Mucosa of descending colon (tissue), 3 donors: ENCODE data around the gene PDE9A. TPM values are rescaled to one million over a fixed set of nuclear protein-coding genes. Genes with fewer than 3 reads are reported as not detected.
A peak's percentile ranks its signal among the peaks of the same experiment; 100 is the strongest.

Experiments
- ATAC-seq: fragments of 200-7000 bp; cut with Tn5 transposase; one replicate; pipeline ENCODE4 v1.9.1; 2020; ENCODE audit warnings: mild to moderate bottlenecking, moderate library complexity
- DNase-seq, 3 donors: peaks; one replicate each; pipeline ENCODE4 v3.0.0-alpha.2; 2020
- H3K36me3 ChIP-seq: fragments of 200-600 bp; one replicate; pipeline ENCODE4 v1.8.0; 2021; ENCODE audit warnings: low read depth, mild to moderate bottlenecking
- H3K4me1 ChIP-seq: fragments of 200-600 bp; one replicate; pipeline ENCODE4 v1.8.0; 2021; ENCODE audit warnings: low read depth, mild to moderate bottlenecking
- H3K4me3 ChIP-seq: fragments of 200-600 bp; one replicate; pipeline ENCODE4 v1.8.0; 2021; ENCODE audit warnings: mild to moderate bottlenecking
- H3K9me3 ChIP-seq: fragments of 200-600 bp; one replicate; pipeline ENCODE4 v1.8.0; 2021; ENCODE audit warnings: mild to moderate bottlenecking
- intact Hi-C, 2 donors: fragments of 100-400 bp; cut with DNase I in 1 of 2; cut with micrococcal nuclease in 1 of 2; formaldehyde crosslinking; loops; one replicate each; pipeline versions ENCODE4 v1.11.0 to v1.11.1; 2022; cut with DNase I, micrococcal nuclease
- total RNA-seq, 3 donors: library from RNA; stranded (reverse); fragmentation: NEBNext Ultra II Directional in 2 of 3; extraction: Animal tissue kit (Norgen Biotek cat#: 25700) in 2 of 3; gene quantifications; one replicate each; pipeline versions ENCODE4 v1.2.1 to v1.2.4, GENCODE V29; 2021 to 2023
- TF ChIP-seq, protein P1 (sequence below): fragments of 200-600 bp; IDR thresholded peaks from one replicate; pipeline ENCODE4 v1.8.0; 2022; ENCODE audit warnings: antibody characterized with exemption, mild to moderate bottlenecking
- donor health status: DM: no; HTN: no; CAD: no; lungs with moderate emphysema.
- donor health status: DM: no; HTN: no; CAD: no.
- donor health status: DM: no; HTN: yes; CAD: no.

The PDE9A gene
- total RNA-seq, 3 donors from 2014 or later, result 98.4 to 200 (median 167) TPM

- no peak for ATAC-seq
- Histone ChIP-seq H3K4me3 (no peak overlapping the region), H3K36me3 (no peaks in the 10 kb centered on the region), H3K4me1 (peaks cover 39% of the 10 kb centered on the region), H3K9me3 (no peaks in the 10 kb centered on the region)
- intact Hi-C loops, result no loop called here
- DNase-seq, result no peak
- TF ChIP-seq, protein P1, sequence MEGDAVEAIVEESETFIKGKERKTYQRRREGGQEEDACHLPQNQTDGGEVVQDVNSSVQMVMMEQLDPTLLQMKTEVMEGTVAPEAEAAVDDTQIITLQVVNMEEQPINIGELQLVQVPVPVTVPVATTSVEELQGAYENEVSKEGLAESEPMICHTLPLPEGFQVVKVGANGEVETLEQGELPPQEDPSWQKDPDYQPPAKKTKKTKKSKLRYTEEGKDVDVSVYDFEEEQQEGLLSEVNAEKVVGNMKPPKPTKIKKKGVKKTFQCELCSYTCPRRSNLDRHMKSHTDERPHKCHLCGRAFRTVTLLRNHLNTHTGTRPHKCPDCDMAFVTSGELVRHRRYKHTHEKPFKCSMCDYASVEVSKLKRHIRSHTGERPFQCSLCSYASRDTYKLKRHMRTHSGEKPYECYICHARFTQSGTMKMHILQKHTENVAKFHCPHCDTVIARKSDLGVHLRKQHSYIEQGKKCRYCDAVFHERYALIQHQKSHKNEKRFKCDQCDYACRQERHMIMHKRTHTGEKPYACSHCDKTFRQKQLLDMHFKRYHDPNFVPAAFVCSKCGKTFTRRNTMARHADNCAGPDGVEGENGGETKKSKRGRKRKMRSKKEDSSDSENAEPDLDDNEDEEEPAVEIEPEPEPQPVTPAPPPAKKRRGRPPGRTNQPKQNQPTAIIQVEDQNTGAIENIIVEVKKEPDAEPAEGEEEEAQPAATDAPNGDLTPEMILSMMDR, result no peak
Measured at GRCh38 chr21:42733037-42733627, 79.7 kb downstream of the PDE9A start.

DNA sequence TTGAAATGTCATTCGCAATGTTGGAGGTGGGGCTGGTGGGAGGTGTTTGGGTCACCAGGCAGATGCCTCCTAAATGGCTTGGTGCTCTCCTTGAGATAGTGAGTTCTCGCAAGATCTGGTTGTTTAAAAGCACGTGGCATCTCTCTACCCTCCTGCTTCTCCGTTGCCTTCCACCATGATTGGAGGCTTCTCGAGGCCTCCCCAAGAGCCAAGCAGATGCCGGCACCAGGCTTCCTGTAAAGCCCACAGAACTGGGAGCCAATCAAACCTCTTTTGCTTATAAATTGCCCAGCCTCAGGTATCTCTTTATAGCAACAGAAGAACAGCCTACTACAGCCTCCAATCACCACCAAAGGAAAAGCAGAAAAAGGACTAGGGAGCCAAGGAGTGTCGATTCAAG lies 80.5 kb downstream of the PDE9A start:
- no peaks in the 10 kb centered on the region for H3K9me3 ChIP-seq
- TF ChIP-seq, protein P1, result no peak
- no peaks in the 10 kb centered on the region for H3K36me3 ChIP-seq
- intact Hi-C loops, result no loop called here
- no peak for ATAC-seq
- DNase-seq, result no peak
- H3K4me1 ChIP-seq, result peaks cover 43% of the 10 kb centered on the region
- no peak overlapping the region for H3K4me3 ChIP-seq

DNA sequence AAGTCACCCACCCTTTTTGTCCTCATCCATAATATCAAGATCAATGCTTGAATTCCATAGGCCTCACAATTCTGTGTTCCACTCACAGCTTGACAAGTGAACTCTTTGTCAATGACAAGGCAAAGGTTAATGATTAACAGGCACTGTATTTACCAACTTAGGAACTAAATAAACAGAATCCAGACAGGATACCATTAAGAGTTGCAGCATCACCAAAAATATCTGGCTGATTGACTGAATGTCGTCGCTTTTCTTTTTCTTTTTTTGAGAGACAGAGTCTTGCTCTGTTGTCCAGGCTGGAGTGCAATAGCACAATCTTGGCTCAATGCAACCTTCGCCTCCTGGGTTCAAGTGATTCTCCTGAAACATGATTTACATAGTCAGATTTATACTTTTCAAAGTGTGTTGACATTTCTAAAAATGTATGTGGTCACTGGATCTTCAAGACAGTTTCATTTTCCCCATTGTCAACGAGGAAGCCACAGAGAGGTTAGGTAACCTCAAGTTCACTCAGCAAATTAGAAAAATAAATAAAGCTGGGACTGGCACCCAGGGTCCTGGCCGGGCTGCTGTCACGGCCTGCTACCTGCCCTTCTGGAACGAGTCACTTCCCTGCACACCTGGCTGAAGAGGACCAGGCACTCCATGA lies 81.0 kb downstream of the PDE9A start:
- ATAC-seq (peak; percentile 8), DNase-seq (no peak)
- H3K4me1 ChIP-seq, result peaks cover 43% of the 10 kb centered on the region
- no peak overlapping the region for H3K4me3 ChIP-seq
- TF ChIP-seq, protein P1, result no peak
- no peaks in the 10 kb centered on the region for H3K36me3 ChIP-seq
- no peaks in the 10 kb centered on the region for H3K9me3 ChIP-seq
- intact Hi-C loops, result no loop called here

DNA sequence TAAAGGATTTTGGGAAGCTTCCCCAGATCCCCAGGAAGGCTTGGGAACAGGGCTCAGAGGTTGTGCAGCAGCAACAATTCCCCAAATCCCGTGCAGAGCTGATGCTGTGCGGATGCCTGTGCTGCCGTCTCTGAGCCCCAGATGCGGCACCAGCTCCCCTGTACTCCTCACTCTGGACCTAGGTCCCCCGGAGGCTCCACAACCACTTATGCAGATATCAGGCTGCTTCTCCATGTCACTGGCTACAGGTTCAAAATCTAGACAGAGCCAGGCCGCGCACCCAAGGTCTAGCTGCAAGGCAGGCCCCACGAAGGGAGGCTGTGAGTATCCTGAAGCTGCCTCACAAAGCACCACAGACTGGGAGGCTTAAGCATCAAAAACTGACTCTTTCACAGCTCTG lies 81.6 kb downstream of the PDE9A start:
- DNase-seq, result no peak
- Histone ChIP-seq H3K9me3 (no peaks in the 10 kb centered on the region), H3K4me1 (peaks cover 43% of the 10 kb centered on the region), H3K4me3 (no peak overlapping the region), H3K36me3 (no peaks in the 10 kb centered on the region)
- TF ChIP-seq, protein P1, result no peak
- intact Hi-C loops, result no loop called here
- no peak for ATAC-seq

GRCh38 chr21:42735944-42736343 lies 82.5 kb downstream of the PDE9A start:
- ATAC-seq (no peak), DNase-seq (no peak)
- no peaks in the 10 kb centered on the region for H3K9me3 ChIP-seq
- TF ChIP-seq, protein P1, result no peak
- intact Hi-C loops, result no loop called here
- no peaks in the 10 kb centered on the region for H3K36me3 ChIP-seq
- peaks cover 39% of the 10 kb centered on the region for H3K4me1 ChIP-seq
- H3K4me3 ChIP-seq, result no peak overlapping the region
